MM.1S (cell line): ENCODE measurements around the gene HBA2.

Experiments used
- EZH2phosphoT487 ChIP-seq: fragments of 300-600 bp; sonication (generic); IDR thresholded peaks from 2 replicates; pipeline ENCODE4 v1.6.1; 2018; ENCODE audit warnings: antibody characterized with exemption, low read length
- TF ChIP-seq, protein P1 (sequence below): fragments of 300-600 bp; sonication (generic); IDR thresholded peaks from 2 replicates; pipeline ENCODE4 v1.5.1; 2016; ENCODE audit warnings: antibody characterized with exemption, low read length, mixed read lengths

- TF ChIP-seq, protein P1, sequence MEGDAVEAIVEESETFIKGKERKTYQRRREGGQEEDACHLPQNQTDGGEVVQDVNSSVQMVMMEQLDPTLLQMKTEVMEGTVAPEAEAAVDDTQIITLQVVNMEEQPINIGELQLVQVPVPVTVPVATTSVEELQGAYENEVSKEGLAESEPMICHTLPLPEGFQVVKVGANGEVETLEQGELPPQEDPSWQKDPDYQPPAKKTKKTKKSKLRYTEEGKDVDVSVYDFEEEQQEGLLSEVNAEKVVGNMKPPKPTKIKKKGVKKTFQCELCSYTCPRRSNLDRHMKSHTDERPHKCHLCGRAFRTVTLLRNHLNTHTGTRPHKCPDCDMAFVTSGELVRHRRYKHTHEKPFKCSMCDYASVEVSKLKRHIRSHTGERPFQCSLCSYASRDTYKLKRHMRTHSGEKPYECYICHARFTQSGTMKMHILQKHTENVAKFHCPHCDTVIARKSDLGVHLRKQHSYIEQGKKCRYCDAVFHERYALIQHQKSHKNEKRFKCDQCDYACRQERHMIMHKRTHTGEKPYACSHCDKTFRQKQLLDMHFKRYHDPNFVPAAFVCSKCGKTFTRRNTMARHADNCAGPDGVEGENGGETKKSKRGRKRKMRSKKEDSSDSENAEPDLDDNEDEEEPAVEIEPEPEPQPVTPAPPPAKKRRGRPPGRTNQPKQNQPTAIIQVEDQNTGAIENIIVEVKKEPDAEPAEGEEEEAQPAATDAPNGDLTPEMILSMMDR = no peak
- no peak for TF ChIP-seq EZH2phosphoT487
These were observed 32.4 kb upstream of the HBA2 start for GRCh38 chr16:140175-140857.
